H1 (cell line): ENCODE data around the gene PLCB4.

Experiments used
- ATF3 ChIP-seq: IDR thresholded peaks from 2 replicates; pipeline ENCODE4 v1.6.1; 2011; ENCODE audit warnings: low read depth, mild to moderate bottlenecking, low read length; ENCODE audit not compliant: insufficient read depth
- BCL11A ChIP-seq, 2 experiments: IDR thresholded peaks; one replicate each; pipeline ENCODE4 v1.6.1; 2011; ENCODE audit warnings: low read depth in 2 of 2, low read length in 2 of 2, mild to moderate bottlenecking in 2 of 2
- CREB1 ChIP-seq: IDR thresholded peaks from 2 replicates; pipeline ENCODE4 v1.6.1; 2012; ENCODE audit warnings: inconsistent platforms
- CTCF ChIP-seq, 3 experiments: IDR thresholded peaks; 1 replicate in 2 of 3; 2 replicates in 1 of 3; pipeline versions ENCODE4 v1.5.1 to v1.6.1; 2011; ENCODE audit warnings: low read length in 3 of 3, mild to moderate bottlenecking in 3 of 3, inconsistent platforms in 2 of 3, low read depth in 1 of 3, moderate library complexity in 1 of 3; ENCODE audit not compliant: insufficient read depth in 1 of 3; ENCODE audit errors: control extremely low read depth in 1 of 3
- EP300 ChIP-seq, 2 experiments: IDR thresholded peaks; 1 replicate in 1 of 2; 2 replicates in 1 of 2; pipeline ENCODE4 v1.6.1; 2011 to 2012; ENCODE audit warnings: low read depth in 2 of 2, low read length in 2 of 2, mild to moderate bottlenecking in 2 of 2, borderline replicate concordance in 1 of 2, inconsistent platforms in 1 of 2, moderate library complexity in 1 of 2
- EZH2 ChIP-seq: fragments of 200-600 bp; sonication (generic); IDR thresholded peaks from 2 replicates; pipeline ENCODE4 v1.7.1; 2012; ENCODE audit warnings: low read depth, mild to moderate bottlenecking, moderate library complexity, low read length, inconsistent platforms; ENCODE audit not compliant: severe bottlenecking
- FOSL1 ChIP-seq: IDR thresholded peaks from 2 replicates; pipeline ENCODE4 v1.6.1; 2011; ENCODE audit warnings: mild to moderate bottlenecking, low read depth, low read length, moderate library complexity; ENCODE audit not compliant: insufficient read depth
- GTF2F1 ChIP-seq: IDR thresholded peaks from 2 replicates; pipeline ENCODE4 v1.6.1; 2012; ENCODE audit warnings: low read depth, low read length, improper control_type of control experiment, borderline replicate concordance
- HDAC2 ChIP-seq, 2 experiments: fragments of 300-600 bp in 1 of 2; sonication (generic) in 1 of 2; IDR thresholded peaks; 2 replicates each; pipeline ENCODE4 v1.6.1; 2011 to 2012; ENCODE audit warnings: low read depth in 2 of 2, low read length in 2 of 2, mild to moderate bottlenecking in 2 of 2, moderate library complexity in 2 of 2, borderline replicate concordance in 1 of 2, inconsistent platforms in 1 of 2
- POLR2A ChIP-seq, 2 experiments: IDR thresholded peaks; 1 replicate in 1 of 2; 2 replicates in 1 of 2; pipeline ENCODE4 v1.6.1; 2011; ENCODE audit warnings: low read depth in 2 of 2, low read length in 2 of 2, mild to moderate bottlenecking in 2 of 2; ENCODE audit errors: control extremely low read depth in 1 of 2
- POLR2AphosphoS5 ChIP-seq: IDR thresholded peaks from 2 replicates; pipeline ENCODE4 v1.6.1; 2011; ENCODE audit warnings: low read depth, low read length
- ZNF274 ChIP-seq: IDR thresholded peaks from 2 replicates; pipeline ENCODE4 v1.7.0; 2012; ENCODE audit warnings: low read length, borderline replicate concordance; ENCODE audit errors: extremely low read depth
- TF ChIP-seq, protein P1 (sequence below): IDR thresholded peaks from 2 replicates; pipeline ENCODE4 v1.6.1; 2011; ENCODE audit warnings: low read length, improper control_type of control experiment
- TF ChIP-seq, protein P2 (sequence below): IDR thresholded peaks from 2 replicates; pipeline ENCODE4 v1.6.1; 2012; ENCODE audit warnings: inconsistent platforms

- TF ChIP-seq EP300 (IDR thresholded peaks at IDR 0.05; ENCODE audit: borderline replicate concordance in 1 of 2, low read depth in 2 of 2, low read length in 2 of 2) (no peak), CTCF (IDR thresholded peaks at IDR 0.05; ENCODE audit: control extremely low read depth in 1 of 3, insufficient read depth in 1 of 3, low read depth in 1 of 3, low read length in 3 of 3) (no peak), ZNF274 (no peak), FOSL1 (no peak), POLR2A (IDR thresholded peaks at IDR 0.05; ENCODE audit: control extremely low read depth in 1 of 2, low read depth in 2 of 2, low read length in 2 of 2) (no peak), POLR2AphosphoS5 (no peak), ATF3 (no peak), EZH2 (no peak), GTF2F1 (no peak), HDAC2 (IDR thresholded peaks at IDR 0.05; ENCODE audit: borderline replicate concordance in 1 of 2, low read depth in 2 of 2, low read length in 2 of 2) (no peak), BCL11A (IDR thresholded peaks at IDR 0.05; ENCODE audit: low read depth in 2 of 2, low read length in 2 of 2) (no peak), CREB1 (no peak)
- TF ChIP-seq, protein P1, sequence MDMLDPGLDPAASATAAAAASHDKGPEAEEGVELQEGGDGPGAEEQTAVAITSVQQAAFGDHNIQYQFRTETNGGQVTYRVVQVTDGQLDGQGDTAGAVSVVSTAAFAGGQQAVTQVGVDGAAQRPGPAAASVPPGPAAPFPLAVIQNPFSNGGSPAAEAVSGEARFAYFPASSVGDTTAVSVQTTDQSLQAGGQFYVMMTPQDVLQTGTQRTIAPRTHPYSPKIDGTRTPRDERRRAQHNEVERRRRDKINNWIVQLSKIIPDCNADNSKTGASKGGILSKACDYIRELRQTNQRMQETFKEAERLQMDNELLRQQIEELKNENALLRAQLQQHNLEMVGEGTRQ, result no peak
- TF ChIP-seq, protein P2, sequence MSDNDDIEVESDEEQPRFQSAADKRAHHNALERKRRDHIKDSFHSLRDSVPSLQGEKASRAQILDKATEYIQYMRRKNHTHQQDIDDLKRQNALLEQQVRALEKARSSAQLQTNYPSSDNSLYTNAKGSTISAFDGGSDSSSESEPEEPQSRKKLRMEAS, result no peak
These were observed 217.9 kb downstream of the PLCB4 start for GRCh38 chr20:9286501-9287461.
